ENCODE measurements around the gene CSNK1A1. TPM values are rescaled to one million over a fixed set of nuclear protein-coding genes. Genes with fewer than 3 reads are reported as not detected.

The CSNK1A1 gene
- polyA plus RNA-seq (2011; rRNA removed) (180 and 218 TPM in 2 replicates), polyA plus RNA-seq (2017; fragmentation: RNase III; extraction: RNeasy Plus Mini Kit Qiagen cat#74134 plus additional on column Dnase treatment) (122 to 133 TPM (median 123 TPM) in 3 replicates), polyA minus RNA-seq (2011; rRNA and poly(A)+ RNA removed) (229 and 233 TPM in 2 replicates)
- 48.2 and 67.7 TPM in 2 replicates for polyA plus RNA-seq (2012; cell fraction: cytosol; rRNA removed)
- 58.1 and 58.3 TPM in 2 replicates for polyA plus RNA-seq (2012; cell fraction: nucleus; rRNA removed)

GRCh38 chr5:149551227-149552037, at the start of gene CSNK1A1:
Gene CSNK1A1 (minus strand): TSS chr5:149551439. CDS start chr5:149550964, 475 bp downstream.
- CTCF ChIA-PET: interaction anchor here (0.5 to 16.2 kb wide), 47 partner anchors 8 to 298 kb away, joined by 3 to 209 read pairs (median 4); partner anchors contain the start of genes ARHGEF37, GRPEL2 and PCYOX1L
- FAIRE-seq (no peak), DNase-seq (ENCODE audit: low read depth in 1 of 2, low spot score in 1 of 2) (peak; percentile 98 to 99), ATAC-seq (peak; percentile 96)
- Histone ChIP-seq H3K4me3 (peak within 1 kb of the TSS; percentile 85), H3K4me2 (peak within 1 kb of the TSS; percentile 93), H3K27ac (peak within 1 kb of the TSS; percentile 97), H3K9me3 (no peaks in the 10 kb centered on the region), H3K4me1 (peaks cover 30% of the 10 kb centered on the region)
- under 1% methylated on average over 34 of the region's 67 CpGs for WGBS (ENCODE audit: missing lambda C conversion rate)
- POLR2A ChIA-PET: interaction anchor here (0.6 to 5.5 kb wide), 25 partner anchors 10 to 279 kb away, joined by 3 to 65 read pairs (median 4); partner anchors contain the start of genes AFAP1L1, ARHGEF37 and GRPEL2
- TF ChIP-seq POLR2AphosphoS2 (conservative IDR thresholded peaks at IDR 0.05; ENCODE audit: low read length): no peak
- TF ChIP-seq CHD2 (IDR thresholded peaks at IDR 0.05; ENCODE audit: low read length, partially characterized antibody): no peak
- TF ChIP-seq HOXB13 (CRISPR knock-in tag; IDR thresholded peaks at IDR 0.05; ENCODE audit: low read depth): no peak
- TF ChIP-seq, protein P1, sequence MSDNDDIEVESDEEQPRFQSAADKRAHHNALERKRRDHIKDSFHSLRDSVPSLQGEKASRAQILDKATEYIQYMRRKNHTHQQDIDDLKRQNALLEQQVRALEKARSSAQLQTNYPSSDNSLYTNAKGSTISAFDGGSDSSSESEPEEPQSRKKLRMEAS (IDR thresholded peaks at IDR 0.05): peak; percentile 65
- no peak for TF ChIP-seq ZFP36 (IDR thresholded peaks at IDR 0.05; ENCODE audit: borderline replicate concordance, partially characterized antibody)
- no peak for TF ChIP-seq ZC3H11A (IDR thresholded peaks at IDR 0.05)
- TF ChIP-seq, protein P2, sequence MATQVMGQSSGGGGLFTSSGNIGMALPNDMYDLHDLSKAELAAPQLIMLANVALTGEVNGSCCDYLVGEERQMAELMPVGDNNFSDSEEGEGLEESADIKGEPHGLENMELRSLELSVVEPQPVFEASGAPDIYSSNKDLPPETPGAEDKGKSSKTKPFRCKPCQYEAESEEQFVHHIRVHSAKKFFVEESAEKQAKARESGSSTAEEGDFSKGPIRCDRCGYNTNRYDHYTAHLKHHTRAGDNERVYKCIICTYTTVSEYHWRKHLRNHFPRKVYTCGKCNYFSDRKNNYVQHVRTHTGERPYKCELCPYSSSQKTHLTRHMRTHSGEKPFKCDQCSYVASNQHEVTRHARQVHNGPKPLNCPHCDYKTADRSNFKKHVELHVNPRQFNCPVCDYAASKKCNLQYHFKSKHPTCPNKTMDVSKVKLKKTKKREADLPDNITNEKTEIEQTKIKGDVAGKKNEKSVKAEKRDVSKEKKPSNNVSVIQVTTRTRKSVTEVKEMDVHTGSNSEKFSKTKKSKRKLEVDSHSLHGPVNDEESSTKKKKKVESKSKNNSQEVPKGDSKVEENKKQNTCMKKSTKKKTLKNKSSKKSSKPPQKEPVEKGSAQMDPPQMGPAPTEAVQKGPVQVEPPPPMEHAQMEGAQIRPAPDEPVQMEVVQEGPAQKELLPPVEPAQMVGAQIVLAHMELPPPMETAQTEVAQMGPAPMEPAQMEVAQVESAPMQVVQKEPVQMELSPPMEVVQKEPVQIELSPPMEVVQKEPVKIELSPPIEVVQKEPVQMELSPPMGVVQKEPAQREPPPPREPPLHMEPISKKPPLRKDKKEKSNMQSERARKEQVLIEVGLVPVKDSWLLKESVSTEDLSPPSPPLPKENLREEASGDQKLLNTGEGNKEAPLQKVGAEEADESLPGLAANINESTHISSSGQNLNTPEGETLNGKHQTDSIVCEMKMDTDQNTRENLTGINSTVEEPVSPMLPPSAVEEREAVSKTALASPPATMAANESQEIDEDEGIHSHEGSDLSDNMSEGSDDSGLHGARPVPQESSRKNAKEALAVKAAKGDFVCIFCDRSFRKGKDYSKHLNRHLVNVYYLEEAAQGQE (IDR thresholded peaks at IDR 0.05): no peak
- TF ChIP-seq HEYL (CRISPR knock-in tag; IDR thresholded peaks at IDR 0.05): no peak
- no peak for TF ChIP-seq RCOR1 (IDR thresholded peaks at IDR 0.05; ENCODE audit: low read depth, low read length)
- no peak for TF ChIP-seq KDM5A (IDR thresholded peaks at IDR 0.05)
- TF ChIP-seq JUNB (IDR thresholded peaks at IDR 0.05): no peak
- TF ChIP-seq KDM1A (IDR thresholded peaks at IDR 0.05; ENCODE audit: low read depth): no peak
- TF ChIP-seq HOXA7 (CRISPR knock-in tag; IDR thresholded peaks at IDR 0.05): no peak
- peak; percentile 27; the same call in 1 of the 2 replicates for TF ChIP-seq CHD4 (IDR thresholded peaks at IDR 0.05; ENCODE audit: borderline replicate concordance)
- TF ChIP-seq, protein P3, sequence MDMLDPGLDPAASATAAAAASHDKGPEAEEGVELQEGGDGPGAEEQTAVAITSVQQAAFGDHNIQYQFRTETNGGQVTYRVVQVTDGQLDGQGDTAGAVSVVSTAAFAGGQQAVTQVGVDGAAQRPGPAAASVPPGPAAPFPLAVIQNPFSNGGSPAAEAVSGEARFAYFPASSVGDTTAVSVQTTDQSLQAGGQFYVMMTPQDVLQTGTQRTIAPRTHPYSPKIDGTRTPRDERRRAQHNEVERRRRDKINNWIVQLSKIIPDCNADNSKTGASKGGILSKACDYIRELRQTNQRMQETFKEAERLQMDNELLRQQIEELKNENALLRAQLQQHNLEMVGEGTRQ (IDR thresholded peaks at IDR 0.05): no peak
- TF ChIP-seq HDAC2 (IDR thresholded peaks at IDR 0.05): no peak
- TF ChIP-seq PHF8 (IDR thresholded peaks at IDR 0.05; ENCODE audit: borderline replicate concordance, low read depth): peak; percentile 85; the same call in 1 of the 2 replicates
- no peak for TF ChIP-seq FOSB (CRISPR knock-in tag; IDR thresholded peaks at IDR 0.05)
- no peak for TF ChIP-seq ESRRA (IDR thresholded peaks at IDR 0.05; ENCODE audit: borderline replicate concordance, low read length)
- TF ChIP-seq ZSCAN20 (CRISPR knock-in tag; IDR thresholded peaks at IDR 0.05): no peak
- peak; percentile 58 for TF ChIP-seq POLR2A (IDR thresholded peaks at IDR 0.05; ENCODE audit: low read length)
- TF ChIP-seq RNF2 (IDR thresholded peaks at IDR 0.05; ENCODE audit: borderline replicate concordance, low read depth): no peak
- TF ChIP-seq HOXB5 (CRISPR knock-in tag; IDR thresholded peaks at IDR 0.05): no peak
- TF ChIP-seq EHF (CRISPR knock-in tag; IDR thresholded peaks at IDR 0.05): no peak
- no peak for TF ChIP-seq NPAS2 (CRISPR knock-in tag; IDR thresholded peaks at IDR 0.05; ENCODE audit: borderline replicate concordance)
- no peak for TF ChIP-seq CBX2 (IDR thresholded peaks at IDR 0.05; ENCODE audit: borderline replicate concordance, low read depth)
- TF ChIP-seq BHLHE40 (IDR thresholded peaks at IDR 0.05; ENCODE audit: low read depth, low read length): no peak
- TF ChIP-seq NFE2L2 (conservative IDR thresholded peaks at IDR 0.05; ENCODE audit: low read length): no peak
- TF ChIP-seq, protein P4, sequence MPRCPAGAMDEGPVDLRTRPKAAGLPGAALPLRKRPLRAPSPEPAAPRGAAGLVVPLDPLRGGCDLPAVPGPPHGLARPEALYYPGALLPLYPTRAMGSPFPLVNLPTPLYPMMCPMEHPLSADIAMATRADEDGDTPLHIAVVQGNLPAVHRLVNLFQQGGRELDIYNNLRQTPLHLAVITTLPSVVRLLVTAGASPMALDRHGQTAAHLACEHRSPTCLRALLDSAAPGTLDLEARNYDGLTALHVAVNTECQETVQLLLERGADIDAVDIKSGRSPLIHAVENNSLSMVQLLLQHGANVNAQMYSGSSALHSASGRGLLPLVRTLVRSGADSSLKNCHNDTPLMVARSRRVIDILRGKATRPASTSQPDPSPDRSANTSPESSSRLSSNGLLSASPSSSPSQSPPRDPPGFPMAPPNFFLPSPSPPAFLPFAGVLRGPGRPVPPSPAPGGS (IDR thresholded peaks at IDR 0.05): peak; percentile 93
- TF ChIP-seq ATOH8 (CRISPR knock-in tag; IDR thresholded peaks at IDR 0.05; ENCODE audit: low read depth): no peak
- TF ChIP-seq, protein P5, sequence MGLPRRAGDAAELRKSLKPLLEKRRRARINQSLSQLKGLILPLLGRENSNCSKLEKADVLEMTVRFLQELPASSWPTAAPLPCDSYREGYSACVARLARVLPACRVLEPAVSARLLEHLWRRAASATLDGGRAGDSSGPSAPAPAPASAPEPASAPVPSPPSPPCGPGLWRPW (IDR thresholded peaks at IDR 0.05): no peak

Measured in A549 (cell line).